Neural cell (in vitro differentiated cells): ENCODE data around the gene EDDM13. TPM values are rescaled to one million over a fixed set of nuclear protein-coding genes. Genes with fewer than 3 reads are reported as not detected.

Experiments used
- H2AFZ ChIP-seq: fragments of 200-600, 300-800 bp; sonication (generic), shearing (Covaris generic); 2 replicates; pipeline ENCODE4 v1.6.0; 2014; ENCODE audit warnings: low read depth, mild to moderate bottlenecking, antibody characterized with exemption, low read length, moderate library complexity
- H3F3A ChIP-seq: fragments of 200-600 bp; shearing (Covaris generic); 2 replicates; pipeline ENCODE4 v1.6.1; 2016; ENCODE audit warnings: mild to moderate bottlenecking, moderate library complexity, mixed read lengths, antibody characterized with exemption, low read length; ENCODE audit not compliant: insufficient read depth, poor library complexity, severe bottlenecking
- H3K27ac ChIP-seq: fragments of 200-600, 300-800 bp; sonication (generic), shearing (Covaris generic); 2 replicates; pipeline ENCODE4 v1.5.1; 2014; ENCODE audit warnings: mild to moderate bottlenecking, low read length, moderate library complexity
- H3K27me3 ChIP-seq: fragments of 300-800, 200-600 bp; sonication (generic), shearing (Covaris generic); 2 replicates; pipeline ENCODE4 v1.6.0; 2014; ENCODE audit warnings: mild to moderate bottlenecking, low read depth, low read length, moderate library complexity; ENCODE audit not compliant: insufficient read depth
- H3K36me3 ChIP-seq: fragments of 300-800, 200-600 bp; sonication (generic), shearing (Covaris generic); 2 replicates; pipeline ENCODE4 v1.5.1; 2014; ENCODE audit warnings: mild to moderate bottlenecking, antibody characterized with exemption, low read length, moderate library complexity; ENCODE audit not compliant: insufficient read depth
- H3K4me2 ChIP-seq: fragments of 300-800, 200-600 bp; sonication (generic), shearing (Covaris generic); 2 replicates; pipeline ENCODE4 v1.6.0; 2014; ENCODE audit warnings: mild to moderate bottlenecking, low read length
- H3K4me3 ChIP-seq: fragments of 300-800, 200-600 bp; sonication (generic), shearing (Covaris generic); 2 replicates; pipeline ENCODE4 v1.5.1; 2014; ENCODE audit warnings: mild to moderate bottlenecking, low read length, moderate library complexity
- H3K79me2 ChIP-seq: fragments of 200-600 bp; shearing (Covaris generic); replicated peaks from 2 replicates; pipeline ENCODE4 v1.6.0; 2014; ENCODE audit warnings: mild to moderate bottlenecking, low read length, moderate library complexity; ENCODE audit not compliant: insufficient read depth
- H3K9ac ChIP-seq: fragments of 300-800, 200-600 bp; sonication (generic), shearing (Covaris generic); 2 replicates; pipeline ENCODE4 v1.6.1; 2016; ENCODE audit warnings: mild to moderate bottlenecking, low read length, mixed read lengths
- H3K9me2 ChIP-seq: fragments of 200-600 bp; shearing (Covaris generic); 2 replicates; pipeline ENCODE4 v1.6.1; 2016; ENCODE audit warnings: mild to moderate bottlenecking, low read length, mixed read lengths; ENCODE audit not compliant: insufficient read depth
- H3K9me3 ChIP-seq: fragments of 200-600, 300-800 bp; sonication (generic), shearing (Covaris generic); 2 replicates; pipeline ENCODE4 v1.6.1; 2016; ENCODE audit warnings: mild to moderate bottlenecking, mixed run types, low read length, moderate library complexity, mixed read lengths
- H4K20me1 ChIP-seq: fragments of 200-600 bp; shearing (Covaris generic); 2 replicates; pipeline ENCODE4 v1.6.1; 2016; ENCODE audit warnings: mild to moderate bottlenecking, mixed run types; ENCODE audit not compliant: insufficient read depth
- EP300 ChIP-seq: fragments of 450-650 bp; conservative IDR thresholded peaks from 2 replicates; pipeline ENCODE4 v1.6.1; 2014; ENCODE audit warnings: antibody characterized with exemption, mild to moderate bottlenecking, moderate library complexity; ENCODE audit not compliant: poor library complexity, severe bottlenecking
- EZH2 ChIP-seq: fragments of 200-600, 300-800 bp; shearing (Covaris generic), sonication (generic); IDR thresholded peaks from 2 replicates; pipeline ENCODE4 v1.6.1; 2014; ENCODE audit warnings: antibody characterized with exemption, low read length, borderline replicate concordance, mild to moderate bottlenecking; ENCODE audit not compliant: insufficient read depth, poor library complexity, severe bottlenecking
- MXI1 ChIP-seq: fragments of 450-650 bp; conservative IDR thresholded peaks from 2 replicates; pipeline ENCODE4 v1.6.1; 2014; ENCODE audit warnings: antibody characterized with exemption, mild to moderate bottlenecking; ENCODE audit not compliant: poor library complexity, severe bottlenecking
- POLR2AphosphoS5 ChIP-seq: IDR thresholded peaks from 2 replicates; pipeline ENCODE4 v1.6.1; 2012
- RAD21 ChIP-seq: fragments of 450-650 bp; conservative IDR thresholded peaks from 2 replicates; pipeline ENCODE4 v1.6.1; 2014; ENCODE audit warnings: antibody characterized with exemption, mild to moderate bottlenecking, moderate library complexity
- SMC3 ChIP-seq: fragments of 450-650 bp; conservative IDR thresholded peaks from 2 replicates; pipeline ENCODE4 v1.6.1; 2014; ENCODE audit warnings: antibody characterized with exemption, mild to moderate bottlenecking, moderate library complexity; ENCODE audit not compliant: poor library complexity
- TAF1 ChIP-seq: IDR thresholded peaks from 2 replicates; pipeline ENCODE4 v1.6.1; 2012; ENCODE audit warnings: low read depth
- polyA plus RNA-seq: library from polyadenylated mRNA; depleted of rRNA; stranded (reverse); fragments of >200 nt; gene quantifications from 2 replicates; pipeline ENCODE4 v1.2.3, GENCODE V29; 2014
- TF ChIP-seq, protein P1 (sequence below): IDR thresholded peaks from 2 replicates; pipeline ENCODE4 v1.6.1; 2012; ENCODE audit warnings: borderline replicate concordance
- TF ChIP-seq, protein P2 (sequence below): fragments of 450-650 bp; IDR thresholded peaks from 2 replicates; pipeline ENCODE4 v1.5.1; 2014; ENCODE audit warnings: antibody characterized with exemption, mild to moderate bottlenecking, moderate library complexity; ENCODE audit not compliant: poor library complexity, severe bottlenecking

The EDDM13 gene
- polyA plus RNA-seq, 1 donor from 2014 or later = not detected

DNA sequence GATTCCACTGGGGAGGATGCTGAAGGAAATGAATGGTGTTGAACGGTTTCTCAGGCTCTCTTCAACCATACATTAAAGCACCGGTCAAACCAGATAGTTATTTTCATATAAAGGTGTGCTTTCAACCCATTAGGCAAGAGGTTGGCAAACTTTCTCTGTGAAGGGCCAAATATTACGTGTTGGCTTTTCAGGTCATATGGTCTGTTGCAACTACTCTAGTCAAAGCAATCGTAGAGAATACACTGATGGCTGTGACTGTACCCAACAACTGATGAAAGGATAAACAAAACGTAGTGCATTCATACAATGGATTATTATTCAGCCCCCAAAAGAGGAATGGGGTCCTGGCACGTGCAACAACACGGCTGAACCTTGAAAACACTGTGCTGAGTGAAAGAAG, 36.2 kb downstream of the EDDM13 start:
- H2AFZ ChIP-seq = no peak overlapping the region
- H3F3A ChIP-seq = no peaks in the 10 kb centered on the region
- TF ChIP-seq EZH2 = no peak
- TF ChIP-seq TAF1 = no peak
- no peak for TF ChIP-seq POLR2AphosphoS5
- TF ChIP-seq RAD21 = no peak
- no peak for TF ChIP-seq SMC3
- TF ChIP-seq, protein P1, sequence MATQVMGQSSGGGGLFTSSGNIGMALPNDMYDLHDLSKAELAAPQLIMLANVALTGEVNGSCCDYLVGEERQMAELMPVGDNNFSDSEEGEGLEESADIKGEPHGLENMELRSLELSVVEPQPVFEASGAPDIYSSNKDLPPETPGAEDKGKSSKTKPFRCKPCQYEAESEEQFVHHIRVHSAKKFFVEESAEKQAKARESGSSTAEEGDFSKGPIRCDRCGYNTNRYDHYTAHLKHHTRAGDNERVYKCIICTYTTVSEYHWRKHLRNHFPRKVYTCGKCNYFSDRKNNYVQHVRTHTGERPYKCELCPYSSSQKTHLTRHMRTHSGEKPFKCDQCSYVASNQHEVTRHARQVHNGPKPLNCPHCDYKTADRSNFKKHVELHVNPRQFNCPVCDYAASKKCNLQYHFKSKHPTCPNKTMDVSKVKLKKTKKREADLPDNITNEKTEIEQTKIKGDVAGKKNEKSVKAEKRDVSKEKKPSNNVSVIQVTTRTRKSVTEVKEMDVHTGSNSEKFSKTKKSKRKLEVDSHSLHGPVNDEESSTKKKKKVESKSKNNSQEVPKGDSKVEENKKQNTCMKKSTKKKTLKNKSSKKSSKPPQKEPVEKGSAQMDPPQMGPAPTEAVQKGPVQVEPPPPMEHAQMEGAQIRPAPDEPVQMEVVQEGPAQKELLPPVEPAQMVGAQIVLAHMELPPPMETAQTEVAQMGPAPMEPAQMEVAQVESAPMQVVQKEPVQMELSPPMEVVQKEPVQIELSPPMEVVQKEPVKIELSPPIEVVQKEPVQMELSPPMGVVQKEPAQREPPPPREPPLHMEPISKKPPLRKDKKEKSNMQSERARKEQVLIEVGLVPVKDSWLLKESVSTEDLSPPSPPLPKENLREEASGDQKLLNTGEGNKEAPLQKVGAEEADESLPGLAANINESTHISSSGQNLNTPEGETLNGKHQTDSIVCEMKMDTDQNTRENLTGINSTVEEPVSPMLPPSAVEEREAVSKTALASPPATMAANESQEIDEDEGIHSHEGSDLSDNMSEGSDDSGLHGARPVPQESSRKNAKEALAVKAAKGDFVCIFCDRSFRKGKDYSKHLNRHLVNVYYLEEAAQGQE = no peak
- TF ChIP-seq, protein P2, sequence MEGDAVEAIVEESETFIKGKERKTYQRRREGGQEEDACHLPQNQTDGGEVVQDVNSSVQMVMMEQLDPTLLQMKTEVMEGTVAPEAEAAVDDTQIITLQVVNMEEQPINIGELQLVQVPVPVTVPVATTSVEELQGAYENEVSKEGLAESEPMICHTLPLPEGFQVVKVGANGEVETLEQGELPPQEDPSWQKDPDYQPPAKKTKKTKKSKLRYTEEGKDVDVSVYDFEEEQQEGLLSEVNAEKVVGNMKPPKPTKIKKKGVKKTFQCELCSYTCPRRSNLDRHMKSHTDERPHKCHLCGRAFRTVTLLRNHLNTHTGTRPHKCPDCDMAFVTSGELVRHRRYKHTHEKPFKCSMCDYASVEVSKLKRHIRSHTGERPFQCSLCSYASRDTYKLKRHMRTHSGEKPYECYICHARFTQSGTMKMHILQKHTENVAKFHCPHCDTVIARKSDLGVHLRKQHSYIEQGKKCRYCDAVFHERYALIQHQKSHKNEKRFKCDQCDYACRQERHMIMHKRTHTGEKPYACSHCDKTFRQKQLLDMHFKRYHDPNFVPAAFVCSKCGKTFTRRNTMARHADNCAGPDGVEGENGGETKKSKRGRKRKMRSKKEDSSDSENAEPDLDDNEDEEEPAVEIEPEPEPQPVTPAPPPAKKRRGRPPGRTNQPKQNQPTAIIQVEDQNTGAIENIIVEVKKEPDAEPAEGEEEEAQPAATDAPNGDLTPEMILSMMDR = no peak
- no peak for TF ChIP-seq MXI1
- H3K4me3 ChIP-seq = no peak overlapping the region
- H3K36me3 ChIP-seq = no peaks in the 10 kb centered on the region
- H3K9me3 ChIP-seq = no peaks in the 10 kb centered on the region
- no peak overlapping the region for H3K9ac ChIP-seq
- H3K27me3 ChIP-seq = no peaks in the 10 kb centered on the region
- H3K9me2 ChIP-seq = no peaks in the 10 kb centered on the region
- H3K79me2 ChIP-seq = peaks cover 5% of the 10 kb centered on the region
- no peak overlapping the region for H3K27ac ChIP-seq
- H4K20me1 ChIP-seq = no peaks in the 10 kb centered on the region
- no peak overlapping the region for H3K4me2 ChIP-seq

DNA sequence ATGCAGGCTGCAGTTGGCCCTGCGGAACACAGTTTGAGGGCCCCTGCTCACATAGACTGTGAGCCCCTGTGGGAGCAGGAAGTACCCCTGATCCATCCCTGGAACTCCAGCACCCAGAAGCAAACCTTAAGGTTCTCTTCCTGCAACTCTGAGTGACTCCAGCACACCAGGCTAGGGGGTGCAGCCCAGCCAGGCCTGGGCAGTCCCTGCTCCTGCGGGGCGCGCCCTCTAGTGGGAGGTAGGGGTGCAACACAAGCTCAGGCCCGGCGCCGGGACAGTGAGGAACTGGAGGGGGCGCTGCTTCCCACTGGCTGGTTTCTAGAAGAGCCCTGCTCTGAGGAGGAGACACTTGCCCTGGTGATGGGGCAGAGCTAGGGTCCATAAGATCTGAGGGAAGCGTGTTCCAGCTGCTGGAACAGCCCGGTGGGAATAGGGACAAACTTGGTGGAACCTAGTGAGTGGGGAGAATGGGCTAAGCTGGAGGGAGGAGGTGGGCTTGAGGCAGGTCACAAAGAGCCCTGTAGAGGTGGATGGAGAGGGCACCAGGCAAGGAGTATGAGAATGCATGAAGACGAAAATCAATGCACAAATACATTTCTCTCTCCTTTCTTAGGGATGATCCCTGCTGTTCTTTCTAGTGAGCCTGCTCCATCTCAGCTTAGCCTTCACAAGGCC, 37.1 kb downstream of the EDDM13 start:
- Histone ChIP-seq H3K36me3 (no peaks in the 10 kb centered on the region), H3K4me2 (no peak overlapping the region), H3K9me3 (no peaks in the 10 kb centered on the region), H3K27me3 (no peaks in the 10 kb centered on the region), H3K79me2 (peaks cover 5% of the 10 kb centered on the region), H3F3A (peaks cover 3% of the 10 kb centered on the region), H3K4me3 (no peak overlapping the region), H3K27ac (no peak overlapping the region), H2AFZ (no peak overlapping the region), H3K9me2 (no peaks in the 10 kb centered on the region), H3K9ac (no peak overlapping the region), H4K20me1 (no peaks in the 10 kb centered on the region)
- TF ChIP-seq, protein P1 = no peak
- no peak for TF ChIP-seq EP300
- TF ChIP-seq, protein P2 = peak; percentile 19
